M059J (cell line): Measurements from ENCODE around the gene WNK4. TPM values are rescaled to one million over a fixed set of nuclear protein-coding genes. Genes with fewer than 3 reads are reported as not detected.
"Not testable (repeated sequence)": the region's sequence is repeated elsewhere in the genome, so short reads cannot be mapped to it uniquely, and the experiment has no call there.

ENCODE experiments used
- DNase-seq: peaks from one replicate; pipeline ENCODE4 v3.0.0-alpha.2; 2012; ENCODE audit warnings: low read depth
- total RNA-seq: library from RNA; depleted of rRNA; stranded (reverse); fragments of >200 nt; shearing (Covaris generic); gene quantifications from 2 replicates; pipeline ENCODE4 v1.2.3, GENCODE V29; 2014; rRNA removed

The WNK4 gene
- total RNA-seq = 0.52 and 1.2 TPM in 2 replicates

DNA sequence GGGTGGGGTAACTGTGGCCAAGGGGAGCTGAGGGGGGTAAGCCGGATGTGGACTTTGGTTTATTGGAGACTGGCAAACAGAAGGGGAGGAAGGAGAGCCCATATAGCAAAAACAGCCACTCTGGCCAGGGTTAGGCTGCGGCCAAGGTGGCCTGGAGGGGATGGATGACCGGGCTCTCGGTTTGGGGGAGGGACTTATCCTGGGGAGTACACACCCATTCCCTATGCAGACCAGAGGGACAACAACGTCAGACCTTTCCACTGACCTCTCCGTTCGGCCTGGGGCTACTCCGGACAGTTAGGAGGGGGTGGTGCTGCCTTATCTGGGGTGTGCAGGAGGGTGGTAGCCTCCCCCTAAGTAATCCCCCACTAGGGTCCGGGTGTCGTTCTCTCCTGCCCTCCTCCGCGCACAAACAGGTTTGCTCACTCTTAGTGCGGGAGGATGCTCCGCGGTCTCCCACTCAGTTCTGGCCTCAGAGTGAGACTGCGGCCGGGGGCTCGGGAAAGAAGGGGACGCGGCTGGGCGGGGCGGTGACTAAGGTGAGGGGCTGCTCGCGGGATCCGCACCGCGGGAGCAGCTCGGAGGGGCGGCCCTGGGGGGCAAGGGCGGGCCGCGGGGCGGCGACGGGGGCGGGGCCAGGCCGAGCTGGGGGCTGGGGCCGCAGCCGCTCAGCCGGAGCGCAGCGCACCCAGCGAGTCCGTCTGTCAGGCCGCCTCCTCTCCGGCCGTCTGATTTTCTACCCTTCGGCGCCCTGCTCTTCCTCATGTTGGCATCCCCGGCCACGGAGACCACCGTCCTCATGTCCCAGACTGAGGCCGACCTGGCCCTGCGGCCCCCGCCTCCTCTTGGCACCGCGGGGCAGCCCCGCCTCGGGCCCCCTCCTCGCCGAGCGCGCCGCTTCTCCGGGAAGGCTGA, at the start of gene WNK4:
TSS of gene WNK4 (plus strand) at position 675 of the 915 bp plus-strand sequence. CDS start at position 764, 89 bp downstream.
- peak; percentile 87 for DNase-seq

GRCh38 chr17:42740699-42741098, 39.7 kb upstream of the WNK4 start:
- no peak for DNase-seq

- not testable (repeated sequence) for DNase-seq
Observed at GRCh38 chr17:42742916-42743315, 37.5 kb upstream of the WNK4 start.

GRCh38 chr17:42743595-42744282, 36.7 kb upstream of the WNK4 start:
- DNase-seq = no peak

GRCh38 chr17:42744283-42744805, 36.1 kb upstream of the WNK4 start:
- peak; percentile 62 for DNase-seq

- peak; percentile 87 for DNase-seq
Observed at GRCh38 chr17:42744806-42745617, 35.4 kb upstream of the WNK4 start, which contains the start of gene EZH1. Gene EZH1, minus strand, starts transcription at chr17:42745040. Its CDS starts 16,099 bp downstream, at chr17:42728941.

- no peak for DNase-seq
Observed at GRCh38 chr17:42748202-42748907, 32.1 kb upstream of the WNK4 start.

GRCh38 chr17:42748908-42749798, 31.3 kb upstream of the WNK4 start:
- no peak for DNase-seq

DNA sequence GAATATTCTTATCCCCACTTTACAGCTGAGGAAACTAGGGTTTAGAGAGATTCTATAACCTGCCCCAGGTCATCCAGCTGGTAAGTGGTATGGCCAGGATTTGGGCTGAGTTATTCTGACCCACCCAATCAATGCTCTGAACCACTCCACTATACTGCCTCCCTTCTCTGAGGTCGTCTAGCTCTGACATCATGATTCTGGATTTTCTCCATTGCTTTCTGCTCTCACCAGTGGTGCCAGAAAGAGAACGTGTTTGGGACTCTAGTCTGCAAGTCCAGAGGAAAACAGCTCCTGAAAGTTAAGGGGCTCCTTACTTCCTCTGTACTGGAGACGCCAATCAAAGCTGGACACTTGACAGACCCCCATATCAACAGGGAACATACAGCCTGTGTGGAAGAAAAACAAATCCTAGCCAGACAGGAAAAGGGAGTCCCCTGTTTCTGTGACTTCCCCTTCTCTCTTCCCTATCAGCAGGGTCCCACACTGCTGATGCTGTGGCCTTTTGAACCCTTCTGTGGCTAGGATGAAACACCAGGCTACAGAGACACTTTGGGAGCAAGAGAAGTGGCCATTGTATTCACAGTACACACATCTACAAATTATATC, 29.6 kb upstream of the WNK4 start:
- DNase-seq = no peak

DNA sequence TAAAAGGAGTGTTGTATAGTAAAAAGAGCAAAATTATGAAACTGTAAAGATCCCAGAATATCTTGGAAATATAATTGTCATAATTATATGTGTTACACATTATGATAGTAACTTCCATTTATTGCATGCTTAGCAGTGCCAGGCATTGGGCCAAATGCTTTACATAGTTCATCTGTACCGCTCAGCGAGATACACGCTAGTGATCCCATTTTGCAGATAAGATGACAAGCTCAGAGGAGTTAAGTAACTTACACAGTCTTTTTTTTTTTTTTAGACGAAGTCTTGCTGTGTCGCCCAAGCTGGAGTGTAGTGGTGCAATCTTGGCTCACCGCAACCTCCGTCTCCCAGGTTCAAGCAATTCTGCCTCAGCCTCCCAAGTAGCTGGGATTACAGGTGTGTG, 28.8 kb upstream of the WNK4 start:
- no peak for DNase-seq

GRCh38 chr17:42754782-42755181, 25.6 kb upstream of the WNK4 start:
- peak; percentile 53 for DNase-seq

DNA sequence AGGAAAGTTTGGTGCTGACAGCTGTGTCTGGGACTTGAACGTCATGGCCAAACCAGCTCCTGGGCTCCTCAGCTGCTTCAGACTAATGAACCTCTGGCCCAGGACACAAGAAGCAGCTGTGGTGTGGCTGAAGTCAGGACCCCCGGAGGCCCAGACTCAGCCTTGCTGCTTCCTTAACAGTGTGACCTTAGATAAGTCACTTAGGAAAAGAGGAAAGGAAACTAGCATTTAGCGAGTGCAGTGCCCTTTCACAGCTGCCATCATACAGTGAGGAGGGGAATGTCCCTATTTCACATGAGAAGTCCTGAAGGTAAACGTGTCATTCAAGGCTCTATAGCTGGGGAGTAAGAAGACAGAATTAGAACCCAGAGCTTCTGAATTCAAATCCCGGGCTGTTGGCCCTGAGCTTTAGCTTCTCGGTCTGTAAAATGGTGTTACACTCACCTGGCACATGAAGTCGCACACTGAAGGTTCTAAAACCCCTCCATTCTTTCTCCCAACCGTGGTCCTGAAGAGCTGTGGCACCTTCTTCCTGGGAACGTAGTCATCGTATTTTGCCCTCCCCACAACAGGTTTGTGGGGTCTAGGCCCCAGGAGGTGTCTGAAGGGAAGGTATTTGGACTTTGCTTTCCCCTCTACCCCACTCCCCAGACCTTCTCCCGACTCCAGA, 20.3 kb upstream of the WNK4 start:
- no peak for DNase-seq

DNA sequence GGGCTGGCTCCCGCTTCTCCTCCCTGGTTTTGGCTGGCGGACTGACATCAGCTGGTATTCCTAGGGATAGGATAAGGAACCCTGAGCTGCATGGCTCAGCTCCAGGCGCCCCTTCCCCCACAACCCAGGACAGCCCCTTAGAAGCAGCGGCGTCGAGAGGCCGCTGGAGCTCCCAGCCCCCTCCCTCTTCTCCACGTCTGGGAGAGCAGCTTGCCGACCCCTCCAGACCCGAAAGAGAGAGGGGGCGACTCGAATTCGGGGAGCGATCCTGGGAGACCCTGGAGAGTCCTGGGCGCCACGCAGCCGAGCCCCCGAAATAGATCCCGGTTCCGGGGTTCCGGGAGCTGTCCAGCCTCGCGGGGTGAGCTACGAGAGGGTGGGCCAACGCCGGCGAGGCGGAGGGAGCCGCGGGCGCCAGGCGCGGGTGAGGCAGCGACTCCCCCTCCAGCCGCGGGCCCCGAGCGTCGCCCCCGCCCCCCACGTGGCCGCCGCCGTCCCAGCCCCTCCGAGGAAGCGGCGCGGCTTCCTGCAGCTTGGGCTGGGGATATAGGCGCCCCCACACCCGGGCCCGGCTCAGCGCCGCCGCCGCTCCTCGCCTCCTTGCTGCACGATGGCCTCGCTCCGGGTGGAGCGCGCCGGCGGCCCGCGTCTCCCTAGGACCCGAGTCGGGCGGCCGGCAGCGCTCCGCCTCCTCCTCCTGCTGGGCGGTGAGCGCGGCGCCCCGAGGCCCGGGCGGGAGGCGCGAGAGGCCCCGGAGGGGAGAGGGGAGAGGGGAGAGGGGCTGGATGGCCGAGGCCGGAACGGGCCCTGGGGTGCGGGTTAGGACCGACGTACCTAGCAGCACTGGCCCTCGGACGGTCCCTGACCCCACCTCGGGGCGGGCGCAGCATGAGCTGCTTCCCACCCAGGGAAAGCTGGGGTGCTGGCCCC, 19.5 kb upstream of the WNK4 start, which contains the start of gene RAMP2:
TSS of gene RAMP2 (plus strand) at position 576 of the 930 bp plus-strand sequence. CDS start at position 611, 35 bp downstream.
- DNase-seq = no peak

DNA sequence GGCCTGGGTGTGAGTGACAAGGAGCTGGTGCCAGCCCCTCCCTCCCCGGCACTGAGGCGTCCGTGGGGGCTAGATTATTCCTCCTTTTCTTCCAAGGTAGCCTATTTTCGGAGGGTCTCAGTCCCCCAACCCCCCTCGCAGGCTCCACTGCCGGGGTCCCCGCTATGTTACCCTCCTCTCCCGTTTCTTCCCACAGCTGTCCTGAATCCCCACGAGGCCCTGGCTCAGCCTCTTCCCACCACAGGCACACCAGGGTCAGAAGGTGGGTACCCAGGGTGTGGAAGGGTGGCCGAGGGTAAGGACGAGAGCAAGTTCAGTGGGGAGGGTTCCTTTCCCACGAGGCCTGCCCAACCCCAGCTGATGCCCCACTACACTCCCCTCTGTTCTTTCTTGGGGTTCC, 18.8 kb upstream of the WNK4 start:
- DNase-seq = no peak

- DNase-seq = no peak
Observed at GRCh38 chr17:42766124-42766523, 14.3 kb upstream of the WNK4 start.

- no peak for DNase-seq
Observed at GRCh38 chr17:42767512-42767911, 12.9 kb upstream of the WNK4 start.

DNA sequence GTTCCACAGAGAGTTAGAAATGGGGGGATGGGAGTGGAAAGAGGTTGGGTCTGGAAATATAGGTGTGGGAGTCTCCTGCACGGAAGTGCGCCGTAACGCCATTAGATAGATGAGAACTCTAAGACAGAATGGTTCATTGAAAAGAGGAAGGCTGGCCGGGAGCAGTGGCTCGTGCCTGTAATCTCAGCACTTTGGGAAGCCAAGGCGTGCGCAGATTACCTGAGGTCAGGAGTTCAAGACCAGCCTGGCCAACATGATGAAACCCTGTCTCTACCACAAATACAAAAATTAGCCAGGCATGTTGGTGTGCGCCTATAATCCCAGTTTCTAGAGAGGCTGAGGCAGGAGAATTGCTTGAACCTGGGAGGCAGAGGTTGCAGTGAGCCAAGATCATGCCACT, 12.4 kb upstream of the WNK4 start:
- DNase-seq = not testable (repeated sequence)

- DNase-seq = not testable (repeated sequence)
Observed at GRCh38 chr17:42769964-42770363, 10.4 kb upstream of the WNK4 start.
